ENCODE measurements around the gene ADARB2.

GRCh38 chr10:1187855-1188557 is 549.3 kb downstream of the ADARB2 start:
- TF ChIP-seq PKNOX1 (IDR thresholded peaks at IDR 0.05) (no peak), FOXM1 (IDR thresholded peaks at IDR 0.05; ENCODE audit: borderline replicate concordance) (no peak), SP1 (IDR thresholded peaks at IDR 0.05) (no peak), FOXK2 (IDR thresholded peaks at IDR 0.05) (no peak), SUZ12 (IDR thresholded peaks at IDR 0.05) (no peak), BHLHE40 (IDR thresholded peaks at IDR 0.05; ENCODE audit: borderline replicate concordance) (no peak), FOXA1 (IDR thresholded peaks at IDR 0.05) (no peak), TARDBP (IDR thresholded peaks at IDR 0.05) (no peak), ARNT (IDR thresholded peaks at IDR 0.05) (no peak)

All from HEK293T (cell line).